ENCODE data around the gene REC114.
A peak's percentile ranks its signal among the peaks of the same experiment; 100 is the strongest.

Gene REC114

DNA sequence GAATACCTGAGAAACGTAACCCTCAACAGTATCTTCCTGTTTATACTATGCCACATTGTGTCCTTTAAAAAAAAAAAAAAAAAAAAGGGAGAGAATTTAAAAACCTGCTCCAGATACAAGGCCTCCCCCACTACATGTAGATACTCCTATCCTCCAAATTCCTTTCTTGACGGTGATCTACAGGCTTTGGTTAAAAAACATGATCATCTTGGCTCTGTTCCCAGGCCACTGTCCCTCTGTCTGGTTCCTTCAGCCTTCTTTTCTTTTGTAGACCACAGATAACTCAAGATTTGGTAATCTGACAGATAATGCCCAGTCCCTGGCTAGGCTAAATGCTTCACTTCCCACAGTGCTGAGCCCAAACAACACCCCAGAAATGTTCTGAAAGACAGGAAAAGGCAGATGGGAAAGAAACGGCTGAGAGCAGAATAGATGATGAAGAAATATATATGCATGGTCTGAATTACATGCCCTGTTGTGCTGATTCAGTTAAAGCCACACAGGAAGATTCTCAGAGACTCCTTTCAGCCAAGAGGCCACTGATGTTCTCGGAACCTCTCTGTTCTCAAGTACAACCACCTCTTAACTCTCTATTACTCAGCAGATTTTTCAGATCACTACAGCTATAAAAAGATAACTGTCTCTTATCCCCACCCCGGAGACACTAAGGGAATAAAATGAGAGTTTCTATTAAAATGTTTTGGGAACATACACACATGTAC is 141.9 kb downstream of the REC114 start:
- Mint-ChIP-seq H3K27ac (no peak overlapping the region), H3K4me1 (ENCODE audit: low read depth) (peaks cover 30% of the 10 kb centered on the region), H3K9me3 (no peaks in the 10 kb centered on the region), H3K36me3 (ENCODE audit: low read depth) (peaks cover 96% of the 10 kb centered on the region), H3K4me3 (no peak overlapping the region), H3K27me3 (no peaks in the 10 kb centered on the region)
- intact Hi-C loops (cut with micrococcal nuclease): no loop called here

GRCh38 chr15:73585871-73586654 is 143.1 kb downstream of the REC114 start:
- H3K4me3 Mint-ChIP-seq: no peak overlapping the region
- peaks cover 95% of the 10 kb centered on the region for H3K36me3 Mint-ChIP-seq (ENCODE audit: low read depth)
- H3K9me3 Mint-ChIP-seq: no peaks in the 10 kb centered on the region
- H3K4me1 Mint-ChIP-seq (ENCODE audit: low read depth): peaks cover 30% of the 10 kb centered on the region
- intact Hi-C loops (cut with micrococcal nuclease): no loop called here
- no peaks in the 10 kb centered on the region for H3K27me3 Mint-ChIP-seq
- no peak overlapping the region for H3K27ac Mint-ChIP-seq

DNA sequence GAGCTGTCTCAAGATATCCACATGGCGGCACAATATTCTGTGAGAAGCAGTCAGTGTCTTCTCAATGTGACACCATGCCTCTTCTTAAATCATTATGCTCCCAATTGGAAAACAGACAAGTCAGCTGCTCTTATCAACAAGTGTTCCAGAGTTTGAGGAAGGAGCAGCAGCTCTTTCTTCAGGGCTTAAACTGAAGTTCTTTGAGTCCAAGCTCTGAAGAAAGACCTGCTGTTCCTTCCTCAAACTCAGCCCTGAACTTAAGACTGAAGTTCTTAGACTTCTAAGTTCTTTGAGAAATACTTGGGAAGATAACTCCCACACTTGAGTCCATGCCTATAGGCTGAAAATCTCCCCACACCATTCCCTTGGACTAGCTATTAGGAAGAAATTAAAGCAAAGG is 146.8 kb downstream of the REC114 start:
- Mint-ChIP-seq H3K9me3 (no peaks in the 10 kb centered on the region), H3K36me3 (ENCODE audit: low read depth) (peaks cover 77% of the 10 kb centered on the region), H3K27me3 (no peaks in the 10 kb centered on the region), H3K4me3 (no peak overlapping the region), H3K27ac (no peak overlapping the region), H3K4me1 (ENCODE audit: low read depth) (peaks cover 32% of the 10 kb centered on the region)
- intact Hi-C loops (cut with micrococcal nuclease): no loop called here

DNA sequence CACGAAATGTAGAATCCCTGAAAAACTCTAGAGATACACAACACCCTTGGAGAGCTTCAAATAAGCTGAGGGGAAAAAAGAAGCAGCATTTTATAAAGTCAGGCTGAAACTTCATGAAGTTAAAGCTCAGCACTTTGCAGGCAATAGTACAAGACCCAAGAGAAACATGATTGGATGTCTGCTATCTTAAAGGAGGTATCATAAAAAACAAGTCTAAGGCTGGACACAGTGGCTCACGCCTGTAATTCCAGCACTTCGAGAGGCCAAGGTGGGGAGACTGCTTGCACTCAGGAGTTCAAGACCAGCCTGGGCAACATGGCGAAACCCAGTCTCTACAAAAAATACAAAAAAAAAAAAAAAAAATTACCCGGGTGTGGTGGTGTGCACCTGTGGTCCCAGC is 147.3 kb downstream of the REC114 start:
- intact Hi-C loops (cut with micrococcal nuclease): no loop called here
- H3K9me3 Mint-ChIP-seq: no peaks in the 10 kb centered on the region
- H3K27ac Mint-ChIP-seq: no peak overlapping the region
- H3K36me3 Mint-ChIP-seq (ENCODE audit: low read depth): peaks cover 72% of the 10 kb centered on the region
- H3K27me3 Mint-ChIP-seq: no peaks in the 10 kb centered on the region
- H3K4me1 Mint-ChIP-seq (ENCODE audit: low read depth): peaks cover 36% of the 10 kb centered on the region
- no peak overlapping the region for H3K4me3 Mint-ChIP-seq

DNA sequence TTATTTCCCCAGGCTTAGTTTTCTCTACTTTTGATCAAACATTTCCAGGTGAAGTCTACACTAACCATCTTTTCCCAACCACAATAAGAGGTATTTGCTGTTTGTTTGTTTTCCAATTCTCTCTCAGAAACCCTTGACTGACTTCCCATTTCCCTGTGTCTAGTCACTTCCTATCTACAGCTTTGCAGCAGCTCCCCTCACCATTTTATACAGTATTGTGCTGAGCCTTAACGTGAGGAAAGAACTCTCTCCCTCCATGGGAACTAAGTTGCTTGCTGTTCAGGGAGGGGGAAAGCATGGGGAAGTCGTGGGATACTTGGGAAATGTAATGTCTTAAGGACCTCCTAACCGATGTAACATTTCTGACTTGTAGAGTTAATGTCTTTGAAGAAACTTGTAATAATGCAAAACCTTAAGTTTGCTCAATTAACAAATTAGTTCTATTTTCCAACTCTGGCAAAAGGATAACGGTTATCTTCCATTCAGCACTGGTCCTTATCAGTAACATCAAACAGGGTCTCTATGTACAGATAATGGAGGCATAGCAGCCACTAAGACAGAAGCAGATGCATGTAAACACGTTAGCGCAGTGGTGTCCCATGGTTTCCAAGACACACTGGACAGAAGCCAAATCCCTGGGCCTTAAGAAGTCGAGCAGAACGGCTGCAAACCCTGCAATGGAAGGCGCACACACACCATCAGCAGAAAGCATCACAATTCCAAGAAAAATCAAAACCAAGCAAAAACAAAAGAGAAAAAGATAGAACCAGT is 150.5 kb downstream of the REC114 start:
- Mint-ChIP-seq H3K4me1 (ENCODE audit: low read depth) (peaks cover 60% of the 10 kb centered on the region), H3K36me3 (ENCODE audit: low read depth) (peaks cover 66% of the 10 kb centered on the region), H3K9me3 (no peaks in the 10 kb centered on the region), H3K27ac (no peak overlapping the region), H3K4me3 (no peak overlapping the region), H3K27me3 (no peaks in the 10 kb centered on the region)
- intact Hi-C loops (cut with micrococcal nuclease): no loop called here

DNA sequence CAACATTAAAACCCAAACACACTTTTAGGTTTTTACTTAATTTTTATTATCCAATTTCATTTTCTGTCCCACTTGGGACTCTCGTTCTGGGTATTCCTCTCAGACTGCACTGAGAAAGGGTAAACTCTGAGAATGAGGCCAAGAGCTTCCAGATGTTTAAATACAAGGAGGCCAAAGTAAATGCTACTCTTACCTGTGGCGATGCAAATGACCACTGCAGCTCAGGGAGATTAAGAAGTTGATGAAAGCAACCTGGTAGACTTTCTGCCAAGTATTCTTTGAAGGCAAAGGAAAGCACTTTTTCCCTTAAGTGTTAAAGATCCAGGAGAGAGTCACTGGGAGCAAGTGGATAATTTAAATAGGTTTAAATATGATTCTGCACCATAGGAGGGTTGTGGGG is 151.1 kb downstream of the REC114 start:
- no peak overlapping the region for H3K27ac Mint-ChIP-seq
- H3K4me1 Mint-ChIP-seq (ENCODE audit: low read depth): peaks cover 62% of the 10 kb centered on the region
- no peaks in the 10 kb centered on the region for H3K27me3 Mint-ChIP-seq
- no peaks in the 10 kb centered on the region for H3K9me3 Mint-ChIP-seq
- H3K4me3 Mint-ChIP-seq: no peak overlapping the region
- intact Hi-C loops (cut with micrococcal nuclease): no loop called here
- peaks cover 63% of the 10 kb centered on the region for H3K36me3 Mint-ChIP-seq (ENCODE audit: low read depth)

DNA sequence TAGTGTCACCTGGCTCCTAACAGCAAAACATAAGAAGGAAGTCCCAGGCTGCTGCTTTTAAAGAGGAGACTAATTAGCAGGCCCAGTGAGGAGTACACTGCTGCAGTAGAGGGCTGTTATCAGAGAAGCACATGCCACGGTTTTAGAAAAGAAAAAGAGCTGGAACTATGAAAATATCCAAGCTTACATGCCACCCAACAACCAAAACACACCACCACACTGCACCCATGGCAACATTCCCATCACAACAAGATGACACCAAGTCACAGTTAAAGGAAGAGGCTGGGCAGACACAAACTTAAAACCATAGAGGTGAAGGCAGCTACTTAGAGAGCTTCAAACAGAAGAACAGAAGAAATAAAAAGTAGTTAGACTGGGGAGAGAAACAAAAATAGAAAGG is 153.2 kb downstream of the REC114 start:
- no peaks in the 10 kb centered on the region for H3K27me3 Mint-ChIP-seq
- peaks cover 56% of the 10 kb centered on the region for H3K36me3 Mint-ChIP-seq (ENCODE audit: low read depth)
- H3K9me3 Mint-ChIP-seq: no peaks in the 10 kb centered on the region
- no peak overlapping the region for H3K4me3 Mint-ChIP-seq
- intact Hi-C loops (cut with micrococcal nuclease): no loop called here
- peak overlapping the region; percentile 21 for H3K27ac Mint-ChIP-seq
- H3K4me1 Mint-ChIP-seq (ENCODE audit: low read depth): peaks cover 71% of the 10 kb centered on the region

- H3K9me3 Mint-ChIP-seq: no peaks in the 10 kb centered on the region
- intact Hi-C loops (cut with micrococcal nuclease): no loop called here
Measured at GRCh38 chr15:73597036-73597638, 154.2 kb downstream of the REC114 start.

DNA sequence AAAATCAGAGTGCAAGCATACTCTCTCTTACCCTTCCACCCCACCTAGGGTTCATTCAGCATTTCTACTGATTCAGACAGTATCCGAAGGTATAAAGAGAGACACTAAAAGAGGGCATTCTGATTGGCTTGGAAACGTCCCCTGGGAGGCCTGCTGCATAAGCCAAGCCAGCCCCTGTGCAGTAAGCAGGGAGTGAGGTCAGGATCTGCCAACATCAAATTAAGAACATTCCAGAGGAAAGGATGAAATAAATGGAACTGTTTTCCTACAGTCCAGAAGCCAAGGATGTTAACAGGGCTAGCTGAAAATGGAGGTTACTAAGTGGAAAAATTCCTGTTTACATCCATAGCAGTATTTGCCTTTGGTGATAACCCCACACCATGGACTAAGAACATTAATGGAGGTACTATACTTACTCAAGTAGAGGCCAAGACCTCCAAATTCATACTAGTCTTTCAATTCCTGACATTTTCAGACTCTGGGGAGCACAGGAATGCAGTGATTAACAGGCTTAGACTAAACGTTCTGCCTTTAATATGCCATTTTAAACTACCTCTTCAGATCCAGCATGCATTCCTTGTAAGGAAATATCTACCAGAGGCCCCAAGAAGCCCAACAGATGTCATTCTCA is 155.7 kb downstream of the REC114 start:
- Mint-ChIP-seq H3K36me3 (ENCODE audit: low read depth) (peaks cover 45% of the 10 kb centered on the region), H3K27me3 (no peaks in the 10 kb centered on the region), H3K27ac (no peak overlapping the region), H3K4me3 (no peak overlapping the region), H3K9me3 (no peaks in the 10 kb centered on the region), H3K4me1 (ENCODE audit: low read depth) (peaks cover 59% of the 10 kb centered on the region)
- intact Hi-C loops (cut with micrococcal nuclease): no loop called here

More at GRCh38 chr15:73597036-73597638, 154.2 kb downstream of the REC114 start:
- peaks cover 68% of the 10 kb centered on the region for H3K4me1 Mint-ChIP-seq (ENCODE audit: low read depth)
- H3K36me3 Mint-ChIP-seq (ENCODE audit: low read depth): peaks cover 48% of the 10 kb centered on the region
- no peak overlapping the region for H3K4me3 Mint-ChIP-seq
- H3K27ac Mint-ChIP-seq: peak overlapping the region; percentile 21
- no peaks in the 10 kb centered on the region for H3K27me3 Mint-ChIP-seq

DNA sequence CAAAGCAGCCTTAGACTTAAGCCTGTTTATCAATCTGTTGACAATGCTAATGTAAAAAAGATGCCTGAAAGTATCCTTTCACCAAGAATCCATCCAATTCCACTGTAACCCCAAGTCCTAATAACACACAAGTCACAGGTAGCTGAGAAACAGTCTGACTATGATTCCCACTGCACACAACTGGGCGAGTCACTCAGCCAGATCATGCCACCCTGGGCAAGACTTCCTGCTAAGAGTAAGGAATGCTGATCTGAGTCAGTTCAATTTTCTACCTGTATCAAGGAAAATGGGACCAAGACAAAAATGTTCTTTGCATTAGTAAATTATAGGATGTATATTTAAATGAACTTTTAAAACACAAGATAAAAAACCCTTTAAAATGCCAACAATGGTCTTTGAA is 157.0 kb downstream of the REC114 start:
- intact Hi-C loops (cut with micrococcal nuclease): no loop called here
- Mint-ChIP-seq H3K9me3 (no peaks in the 10 kb centered on the region), H3K4me3 (no peak overlapping the region), H3K27ac (no peak overlapping the region), H3K4me1 (ENCODE audit: low read depth) (peaks cover 53% of the 10 kb centered on the region), H3K27me3 (no peaks in the 10 kb centered on the region), H3K36me3 (ENCODE audit: low read depth) (peaks cover 48% of the 10 kb centered on the region)

- Mint-ChIP-seq H3K27ac (no peak overlapping the region), H3K4me3 (no peak overlapping the region), H3K9me3 (no peaks in the 10 kb centered on the region), H3K36me3 (ENCODE audit: low read depth) (peaks cover 55% of the 10 kb centered on the region), H3K27me3 (no peaks in the 10 kb centered on the region), H3K4me1 (ENCODE audit: low read depth) (peaks cover 51% of the 10 kb centered on the region)
- intact Hi-C loops (cut with micrococcal nuclease): no loop called here
Measured at GRCh38 chr15:73600413-73601335, 157.7 kb downstream of the REC114 start.

- Mint-ChIP-seq H3K27ac (no peak overlapping the region), H3K9me3 (no peaks in the 10 kb centered on the region), H3K36me3 (ENCODE audit: low read depth) (peaks cover 48% of the 10 kb centered on the region), H3K4me1 (ENCODE audit: low read depth) (peaks cover 44% of the 10 kb centered on the region), H3K4me3 (no peak overlapping the region), H3K27me3 (no peaks in the 10 kb centered on the region)
- intact Hi-C loops (cut with micrococcal nuclease): no loop called here
Measured at GRCh38 chr15:73601451-73602445, 158.8 kb downstream of the REC114 start.
